Esophagus squamous epithelium (tissue), 5 donors: ENCODE data around the gene RYR3. TPM values are rescaled to one million over a fixed set of nuclear protein-coding genes. Genes with fewer than 3 reads are reported as not detected.

Experiments
- DNase-seq: peaks from one replicate; lab custom pipeline; 2025; lab: John Stamatoyannopoulos, UW
- H3K27ac ChIP-seq, 4 donors: fragments of 200-600 bp; sonication (generic); one replicate each; pipeline ENCODE4 v1.5.1; 2016 to 2019; ENCODE audit warnings: mild to moderate bottlenecking in 1 of 4
- H3K27me3 ChIP-seq, 4 donors: fragments of 200-600 bp; sonication (generic); 1 replicate in 3 of 4; 2 replicates in 1 of 4; pipeline versions ENCODE4 v1.5.1 to v1.6.0; 2017 to 2021; ENCODE audit warnings: antibody characterized with exemption in 1 of 4
- H3K36me3 ChIP-seq, 3 donors: fragments of 200-600 bp; sonication (generic); one replicate each; pipeline ENCODE4 v1.5.1; 2016 to 2019
- H3K4me1 ChIP-seq, 3 donors: fragments of 200-600 bp; sonication (generic); one replicate each; pipeline ENCODE4 v1.5.1; 2017 to 2019
- H3K4me3 ChIP-seq, 4 donors: fragments of 200-600 bp; sonication (generic); 1 replicate in 3 of 4; 2 replicates in 1 of 4; pipeline ENCODE4 v1.5.1; 2016 to 2019; ENCODE audit warnings: mild to moderate bottlenecking in 2 of 4, moderate library complexity in 1 of 4
- H3K9me3 ChIP-seq, 3 donors: fragments of 200-600 bp; sonication (generic); one replicate each; pipeline ENCODE4 v1.5.1; 2016 to 2019
- CTCF ChIP-seq, 6 experiments: fragments of 450-650 bp in 4 of 6; fragments of 200-600 bp in 2 of 6; sonication (generic) in 2 of 6; IDR thresholded peaks; one replicate each; pipeline ENCODE4 v1.5.1; 2016 to 2019; ENCODE audit warnings: antibody characterized with exemption in 6 of 6, mild to moderate bottlenecking in 4 of 6, moderate library complexity in 4 of 6
- POLR2A ChIP-seq, 4 donors: fragments of 450-650 bp; IDR thresholded peaks; one replicate each; pipeline ENCODE4 v1.6.1; 2017; ENCODE audit warnings: antibody characterized with exemption in 4 of 4, mild to moderate bottlenecking in 4 of 4, moderate library complexity in 3 of 4
- WGBS, 2 donors: methylation state at CpG; one replicate each; pipeline ENCODE4 v1.1.5; 2018; 5-methylcytosine and 5-hydroxymethylcytosine counted together
- intact Hi-C: fragments of 100-400 bp; cut with DNase I; formaldehyde crosslinking; loops from one replicate; pipeline ENCODE4 v1.15.0; 2022
- total RNA-seq, 4 donors: library from RNA; depleted of rRNA; stranded (reverse); fragments of >200 nt; gene quantifications; one replicate each; pipeline ENCODE4 v1.1.0, GENCODE V29; 2016
- donor health status: DM: yes; HTN: yes; CAD: no.

Gene RYR3
- total RNA-seq, 4 donors from 2014 or later = 0.15 to 4.2 (median 0.43) TPM

- Histone ChIP-seq H3K4me3 (no peak overlapping the region), H3K9me3 (no peaks in the 10 kb centered on the region), H3K4me1 (peaks cover 0 to 7% (median 0%) of the 10 kb centered on the region in 3 donors), H3K36me3 (no peaks in the 10 kb centered on the region), H3K27me3 (no peaks in the 10 kb centered on the region), H3K27ac (no peak overlapping the region)
- intact Hi-C loops = no loop called here
- TF ChIP-seq POLR2A (IDR thresholded peaks at IDR 0.05) = no peak
- TF ChIP-seq CTCF (IDR thresholded peaks at IDR 0.05) = no peak
- 41 to 49% methylated on average over 3 to 4 of the region's 4 CpGs for WGBS, 2 donors
- no peak for DNase-seq
Observed at GRCh38 chr15:33419701-33420100, 108.9 kb downstream of the RYR3 start.

GRCh38 chr15:33424025-33424424 lies 113.3 kb downstream of the RYR3 start:
- no peaks in the 10 kb centered on the region for H3K27me3 ChIP-seq
- peaks cover 0 to 10% (median 0%) of the 10 kb centered on the region in 3 donors for H3K4me1 ChIP-seq
- TF ChIP-seq CTCF (IDR thresholded peaks at IDR 0.05) (no peak), POLR2A (IDR thresholded peaks at IDR 0.05) (no peak)
- H3K36me3 ChIP-seq = no peaks in the 10 kb centered on the region
- intact Hi-C loops = no loop called here
- H3K9me3 ChIP-seq = no peaks in the 10 kb centered on the region
- no peak for DNase-seq
- no peak overlapping the region for H3K4me3 ChIP-seq
- H3K27ac ChIP-seq = no peak overlapping the region

GRCh38 chr15:33425142-33425541 lies 114.4 kb downstream of the RYR3 start:
- Histone ChIP-seq H3K9me3 (no peaks in the 10 kb centered on the region), H3K4me1 (peaks cover 0 to 6% (median 0%) of the 10 kb centered on the region in 3 donors), H3K27ac (no peak overlapping the region), H3K27me3 (no peaks in the 10 kb centered on the region), H3K4me3 (no peak overlapping the region), H3K36me3 (no peaks in the 10 kb centered on the region)
- intact Hi-C loops = no loop called here
- 27 to 33% methylated on average over 3 of the region's 3 CpGs for WGBS, 2 donors
- TF ChIP-seq CTCF (IDR thresholded peaks at IDR 0.05) (no peak), POLR2A (IDR thresholded peaks at IDR 0.05) (no peak)
- DNase-seq = no peak

GRCh38 chr15:33430577-33430976 lies 119.8 kb downstream of the RYR3 start:
- WGBS, 2 donors = 60 to 79% methylated on average over 5 of the region's 5 CpGs
- no peak for TF ChIP-seq CTCF (IDR thresholded peaks at IDR 0.05)
- no peak for TF ChIP-seq POLR2A (IDR thresholded peaks at IDR 0.05)
- DNase-seq = no peak
- H3K4me3 ChIP-seq = no peak overlapping the region
- intact Hi-C loops = no loop called here
- no peaks in the 10 kb centered on the region for H3K27me3 ChIP-seq
- no peak overlapping the region for H3K27ac ChIP-seq
- no peaks in the 10 kb centered on the region for H3K36me3 ChIP-seq
- no peaks in the 10 kb centered on the region for H3K9me3 ChIP-seq
- no peaks in the 10 kb centered on the region for H3K4me1 ChIP-seq

GRCh38 chr15:33433821-33434220 lies 123.1 kb downstream of the RYR3 start:
- Histone ChIP-seq H3K9me3 (no peaks in the 10 kb centered on the region), H3K27me3 (no peaks in the 10 kb centered on the region), H3K36me3 (no peaks in the 10 kb centered on the region), H3K27ac (no peak overlapping the region), H3K4me1 (no peaks in the 10 kb centered on the region), H3K4me3 (no peak overlapping the region)
- TF ChIP-seq CTCF (IDR thresholded peaks at IDR 0.05) (no peak), POLR2A (IDR thresholded peaks at IDR 0.05) (no peak)
- intact Hi-C loops = no loop called here
- no peak for DNase-seq
